Measurements from ENCODE around the gene SLC46A2. TPM values are rescaled to one million over a fixed set of nuclear protein-coding genes. Genes with fewer than 3 reads are reported as not detected.

The SLC46A2 gene
- total RNA-seq, 4 donors from 2014 or later, result not detected

DNA sequence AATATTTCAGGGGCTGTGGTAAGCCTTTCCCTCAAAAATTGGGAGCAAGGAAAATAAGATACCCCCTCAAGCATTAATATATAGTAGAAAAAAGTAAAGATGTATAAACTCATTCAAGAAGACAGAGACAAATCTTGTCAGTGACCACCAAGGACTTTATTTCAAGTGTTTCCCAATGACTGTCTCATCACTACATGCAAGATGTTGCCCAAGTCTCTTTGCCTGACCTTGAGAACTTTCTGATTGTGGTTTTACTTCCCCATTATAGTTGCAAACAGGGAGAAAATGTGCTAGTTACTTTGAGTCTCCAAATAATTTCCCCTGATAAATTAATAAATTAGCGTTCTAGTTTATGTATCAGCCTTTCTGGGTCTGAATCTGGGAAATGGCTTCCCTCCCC, 4.0 kb upstream of the SLC46A2 start:
- TF ChIP-seq POLR2A (IDR thresholded peaks at IDR 0.05) (no peak), EP300 (IDR thresholded peaks at IDR 0.05; ENCODE audit: low read depth) (no peak)
- Histone ChIP-seq H3K4me1 (peaks cover 0 to 10% (median 4%) of the 10 kb centered on the region in 4 donors), H3K27me3 (peaks cover 32% of the 10 kb centered on the region), H3K4me3 (no peak overlapping the region), H3K36me3 (no peaks in the 10 kb centered on the region), H3K27ac (no peak overlapping the region), H3K9me3 (no peaks in the 10 kb centered on the region)
- intact Hi-C loops (cut with DNase I; ENCODE audit: low total_unique reads) (no loop called here), in situ Hi-C loops (cut with MboI; ENCODE audit: low pct_ligation_motif_present in 1 of 4, low pct_unique_long_range_greater_than_20kb in 1 of 4, low sequenced_read_pairs in 3 of 4) (no loop called here)
- WGBS, 2 donors (ENCODE audit: low coverage in 1 of 2), result 83 to 97% methylated on average over 1 of the region's 1 CpG
- no peak for DNase-seq

DNA sequence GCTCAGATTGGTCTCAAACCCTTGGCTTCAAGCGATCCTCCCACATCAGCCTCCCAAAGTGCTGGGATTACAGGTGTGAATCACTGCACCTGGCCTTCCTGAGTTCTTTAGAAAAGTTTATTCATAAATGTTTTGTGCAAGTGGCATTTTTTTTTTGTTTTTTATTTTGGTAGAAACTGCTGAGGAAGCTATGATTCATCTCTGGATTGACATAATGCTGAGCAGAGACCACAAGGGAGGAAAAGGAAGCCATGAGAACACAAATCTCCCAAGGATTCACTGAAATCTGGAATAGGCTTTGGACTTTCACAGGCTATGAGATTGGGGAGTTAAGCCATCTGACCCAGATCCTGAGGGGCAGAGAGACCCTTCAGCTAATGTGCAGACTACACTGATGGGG, 3.4 kb upstream of the SLC46A2 start:
- Histone ChIP-seq H3K36me3 (no peaks in the 10 kb centered on the region), H3K9me3 (no peaks in the 10 kb centered on the region), H3K27ac (no peak overlapping the region), H3K27me3 (peaks cover 38% of the 10 kb centered on the region), H3K4me1 (peaks cover 0 to 10% (median 4%) of the 10 kb centered on the region in 4 donors), H3K4me3 (no peak overlapping the region)
- 79 to 100% methylated on average over 1 of the region's 1 CpG for WGBS, 2 donors (ENCODE audit: low coverage in 1 of 2)
- intact Hi-C loops (cut with DNase I; ENCODE audit: low total_unique reads), result no loop called here
- no peak for TF ChIP-seq EP300 (IDR thresholded peaks at IDR 0.05; ENCODE audit: low read depth)
- no peak for TF ChIP-seq POLR2AphosphoS5 (IDR thresholded peaks at IDR 0.05)
- TF ChIP-seq POLR2A (IDR thresholded peaks at IDR 0.05), result no peak
- TF ChIP-seq, protein P1, sequence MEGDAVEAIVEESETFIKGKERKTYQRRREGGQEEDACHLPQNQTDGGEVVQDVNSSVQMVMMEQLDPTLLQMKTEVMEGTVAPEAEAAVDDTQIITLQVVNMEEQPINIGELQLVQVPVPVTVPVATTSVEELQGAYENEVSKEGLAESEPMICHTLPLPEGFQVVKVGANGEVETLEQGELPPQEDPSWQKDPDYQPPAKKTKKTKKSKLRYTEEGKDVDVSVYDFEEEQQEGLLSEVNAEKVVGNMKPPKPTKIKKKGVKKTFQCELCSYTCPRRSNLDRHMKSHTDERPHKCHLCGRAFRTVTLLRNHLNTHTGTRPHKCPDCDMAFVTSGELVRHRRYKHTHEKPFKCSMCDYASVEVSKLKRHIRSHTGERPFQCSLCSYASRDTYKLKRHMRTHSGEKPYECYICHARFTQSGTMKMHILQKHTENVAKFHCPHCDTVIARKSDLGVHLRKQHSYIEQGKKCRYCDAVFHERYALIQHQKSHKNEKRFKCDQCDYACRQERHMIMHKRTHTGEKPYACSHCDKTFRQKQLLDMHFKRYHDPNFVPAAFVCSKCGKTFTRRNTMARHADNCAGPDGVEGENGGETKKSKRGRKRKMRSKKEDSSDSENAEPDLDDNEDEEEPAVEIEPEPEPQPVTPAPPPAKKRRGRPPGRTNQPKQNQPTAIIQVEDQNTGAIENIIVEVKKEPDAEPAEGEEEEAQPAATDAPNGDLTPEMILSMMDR (IDR thresholded peaks at IDR 0.05), result no peak
- in situ Hi-C loops (cut with MboI; ENCODE audit: low pct_ligation_motif_present in 1 of 4, low pct_unique_long_range_greater_than_20kb in 1 of 4, low sequenced_read_pairs in 3 of 4), result no loop called here
- DNase-seq, result no peak

DNA sequence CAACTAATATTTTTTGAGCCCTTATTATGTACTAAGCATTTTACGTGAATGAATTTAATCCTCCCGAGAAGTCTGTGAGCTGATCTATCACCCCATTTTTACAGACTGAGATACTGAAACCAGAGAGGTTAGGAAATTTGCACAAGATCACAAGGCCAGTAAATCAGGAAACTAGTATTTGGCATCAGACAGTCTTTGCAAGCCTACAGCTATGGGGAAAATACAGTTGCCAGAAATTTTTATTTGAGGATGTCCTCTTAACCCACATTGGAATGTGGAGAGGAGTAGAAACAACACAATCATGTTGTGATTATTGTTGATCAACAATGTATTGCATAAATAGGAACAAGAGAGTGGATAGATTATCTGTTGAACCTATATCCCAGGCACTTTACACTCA, 2.3 kb upstream of the SLC46A2 start:
- DNase-seq, result no peak
- in situ Hi-C loops (cut with MboI; ENCODE audit: low pct_ligation_motif_present in 1 of 4, low pct_unique_long_range_greater_than_20kb in 1 of 4, low sequenced_read_pairs in 3 of 4), result no loop called here
- WGBS, 2 donors (ENCODE audit: low coverage in 1 of 2), result 82 to 91% methylated on average over 2 of the region's 2 CpGs
- H3K27me3 ChIP-seq, result peaks cover 40% of the 10 kb centered on the region
- no peaks in the 10 kb centered on the region for H3K36me3 ChIP-seq
- H3K4me3 ChIP-seq, result no peak overlapping the region
- peaks cover 0 to 10% (median 4%) of the 10 kb centered on the region in 4 donors for H3K4me1 ChIP-seq
- no peaks in the 10 kb centered on the region for H3K9me3 ChIP-seq
- no peak overlapping the region for H3K27ac ChIP-seq
- intact Hi-C loops (cut with DNase I; ENCODE audit: low total_unique reads), result no loop called here
- TF ChIP-seq POLR2AphosphoS5 (IDR thresholded peaks at IDR 0.05) (no peak), EP300 (IDR thresholded peaks at IDR 0.05; ENCODE audit: low read depth) (no peak), POLR2A (IDR thresholded peaks at IDR 0.05) (no peak)
- TF ChIP-seq, protein P1 (IDR thresholded peaks at IDR 0.05), result no peak

DNA sequence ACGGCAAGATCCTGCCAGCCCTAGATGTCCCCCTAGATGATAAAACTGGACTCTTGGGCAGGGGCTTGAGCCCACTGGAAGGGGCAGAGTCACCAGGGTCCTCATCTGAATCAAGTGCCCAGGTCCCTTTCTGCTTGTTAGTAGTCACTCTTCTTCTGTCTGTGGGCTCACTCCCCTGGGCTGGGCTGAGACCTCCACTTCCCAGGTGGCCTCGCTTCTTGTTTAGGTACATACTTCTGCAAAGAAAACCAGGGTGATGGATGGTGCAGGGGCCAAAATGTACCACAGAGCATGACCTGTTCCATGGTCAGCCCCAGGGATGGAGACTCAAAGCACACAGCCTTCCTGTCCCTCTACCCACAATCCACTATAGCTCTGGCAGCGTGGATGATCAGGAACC, 845 bp upstream of the SLC46A2 start:
- 96% methylated on average over 3 of the region's 3 CpGs; no CpG with 5 or more reads in 1 of the 2 donors for WGBS, 2 donors (ENCODE audit: low coverage in 1 of 2)
- Histone ChIP-seq H3K4me1 (peaks cover 0 to 10% (median 4%) of the 10 kb centered on the region in 4 donors), H3K36me3 (no peaks in the 10 kb centered on the region), H3K9me3 (no peaks in the 10 kb centered on the region), H3K27ac (no peak overlapping the region), H3K4me3 (no peak overlapping the region), H3K27me3 (peaks cover 34% of the 10 kb centered on the region)
- intact Hi-C loops (cut with DNase I; ENCODE audit: low total_unique reads) (no loop called here), in situ Hi-C loops (cut with MboI; ENCODE audit: low pct_ligation_motif_present in 1 of 4, low pct_unique_long_range_greater_than_20kb in 1 of 4, low sequenced_read_pairs in 3 of 4) (no loop called here)
- TF ChIP-seq POLR2A (IDR thresholded peaks at IDR 0.05) (no peak), EP300 (IDR thresholded peaks at IDR 0.05; ENCODE audit: low read depth) (no peak), POLR2AphosphoS5 (IDR thresholded peaks at IDR 0.05) (no peak)
- TF ChIP-seq, protein P1 (IDR thresholded peaks at IDR 0.05), result no peak
- DNase-seq, result no peak

- Histone ChIP-seq H3K27me3 (peaks cover 34% of the 10 kb centered on the region), H3K36me3 (no peaks in the 10 kb centered on the region), H3K9me3 (no peaks in the 10 kb centered on the region), H3K4me1 (peaks cover 0 to 10% (median 4%) of the 10 kb centered on the region in 4 donors), H3K27ac (no peak overlapping the region), H3K4me3 (no peak overlapping the region)
- intact Hi-C loops (cut with DNase I; ENCODE audit: low total_unique reads) (no loop called here), in situ Hi-C loops (cut with MboI; ENCODE audit: low pct_ligation_motif_present in 1 of 4, low pct_unique_long_range_greater_than_20kb in 1 of 4, low sequenced_read_pairs in 3 of 4) (no loop called here)
- TF ChIP-seq POLR2A (IDR thresholded peaks at IDR 0.05) (no peak), POLR2AphosphoS5 (IDR thresholded peaks at IDR 0.05) (no peak), EP300 (IDR thresholded peaks at IDR 0.05; ENCODE audit: low read depth) (no peak)
- TF ChIP-seq, protein P1 (IDR thresholded peaks at IDR 0.05), result no peak
- WGBS, 2 donors (ENCODE audit: low coverage in 1 of 2), result 66% methylated on average over 5 of the region's 5 CpGs; no CpG with 5 or more reads in 1 of the 2 donors
- peak; percentile 16 for DNase-seq
These were observed 3.3 kb downstream of the SLC46A2 start for GRCh38 chr9:112887381-112887780.

Measured in transverse colon (tissue), 4 donors.